Cardiac muscle cell (in vitro differentiated cells and primary cell): ENCODE data around the gene CASP8. TPM values are rescaled to one million over a fixed set of nuclear protein-coding genes. Genes with fewer than 3 reads are reported as not detected.
"Not testable (repeated sequence)": the region's sequence is repeated elsewhere in the genome, so short reads cannot be mapped to it uniquely, and the experiment has no call there.

Experiments used
- DNase-seq, 2 donors: peaks; one replicate each; pipeline versions ENCODE4 v3.0.0 to v3.0.0-alpha.2; 2010 to 2017; ENCODE audit warnings: low read depth in 1 of 2, low spot score in 1 of 2
- H3K27ac ChIP-seq: fragments of 200-600 bp; sonication (generic); 2 replicates; pipeline ENCODE4 v1.5.1; 2016
- H3K27me3 ChIP-seq: fragments of 200-600 bp; sonication (generic); 2 replicates; pipeline ENCODE4 v1.6.0; 2016; ENCODE audit warnings: control low read depth
- H3K36me3 ChIP-seq: fragments of 200-600 bp; sonication (generic); 2 replicates; pipeline ENCODE4 v1.5.1; 2016; ENCODE audit warnings: control low read depth
- H3K4me1 ChIP-seq: fragments of 200-600 bp; sonication (generic); 2 replicates; pipeline ENCODE4 v1.8.1; 2017; ENCODE audit warnings: low read depth, mild to moderate bottlenecking, mixed run types
- H3K4me3 ChIP-seq: fragments of 200-600 bp; sonication (generic); 2 replicates; pipeline ENCODE4 v1.5.1; 2016; ENCODE audit warnings: mild to moderate bottlenecking
- H3K9me3 ChIP-seq: fragments of 200-600 bp; sonication (generic); 2 replicates; pipeline ENCODE4 v1.5.1; 2017; ENCODE audit warnings: low read depth, mild to moderate bottlenecking, control low read depth
- polyA plus RNA-seq: library from polyadenylated mRNA; unstranded; fragments of >200 nt; fragmentation: Nextera tagmentation; extraction: Ambion mirVana; gene quantifications from 2 replicates; pipeline ENCODE4 v1.2.1, GENCODE V29; 2016
- total RNA-seq: library from RNA; depleted of rRNA; stranded (reverse); fragments of >200 nt; gene quantifications from 2 replicates; pipeline ENCODE4 v1.2.3, GENCODE V29; 2016
- TF ChIP-seq, protein P1 (sequence below): IDR thresholded peaks from 2 replicates; pipeline ENCODE4 v1.5.1; 2012; ENCODE audit warnings: low read depth, mild to moderate bottlenecking, low read length

The CASP8 gene
- total and polyA plus RNA-seq, 2 experiments from 2014 or later = 0.13 to 0.18 TPM

DNA sequence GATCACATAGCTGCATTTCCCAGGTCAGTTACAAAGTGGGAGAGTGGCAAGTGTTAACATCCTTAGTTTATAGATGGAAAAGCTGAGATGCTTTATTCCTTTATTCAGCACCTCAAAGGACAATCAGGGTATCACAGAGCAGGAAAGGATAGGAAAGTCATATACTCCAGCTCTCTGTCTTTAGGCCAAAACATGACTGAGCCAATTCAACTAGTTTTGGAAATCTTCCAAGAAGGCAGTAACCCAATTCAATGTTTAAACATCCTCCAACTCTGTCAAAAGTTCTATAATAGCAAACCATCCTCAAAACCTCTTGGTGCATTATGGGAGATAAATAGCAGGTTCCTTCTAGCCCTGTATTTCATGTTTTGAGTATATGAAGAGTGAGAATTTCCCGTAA, 25.2 kb downstream of the CASP8 start:
- H3K27ac ChIP-seq = no peak overlapping the region

DNA sequence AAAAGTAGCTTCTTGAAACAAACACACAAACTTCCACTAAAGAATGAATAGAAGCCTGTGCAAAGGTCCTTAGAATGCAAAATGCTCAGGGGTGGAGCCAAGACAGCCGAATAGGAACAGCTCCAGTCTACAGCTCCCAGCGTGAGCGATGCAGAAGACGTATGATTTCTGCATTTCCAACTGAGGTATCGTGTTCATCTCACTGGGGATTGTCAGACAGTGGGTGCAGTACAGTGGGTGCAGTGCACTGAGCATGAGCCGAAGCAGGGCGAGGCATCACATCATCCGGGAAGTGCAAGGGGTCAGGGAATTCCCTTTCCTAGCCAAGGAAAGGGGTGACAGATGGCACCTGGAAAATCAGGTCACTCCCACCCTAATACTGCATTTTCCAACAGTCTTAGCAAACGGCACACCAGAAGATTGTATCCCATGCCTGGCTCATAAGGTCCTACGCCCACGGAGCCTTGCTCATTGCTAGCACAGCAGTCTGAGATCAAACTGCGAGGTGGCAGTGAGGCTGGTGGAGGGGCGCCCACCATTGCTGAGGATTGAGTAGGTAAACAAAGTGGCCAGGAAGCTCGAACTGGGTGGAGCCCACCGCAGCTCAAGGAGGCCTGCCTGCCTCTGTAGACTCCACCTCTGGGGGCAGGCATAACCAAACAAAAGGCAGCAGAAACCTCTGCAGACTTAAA, 30.3 kb downstream of the CASP8 start:
- not testable (repeated sequence) for H3K9me3 ChIP-seq, H3K4me1 ChIP-seq, H3K4me3 ChIP-seq, H3K27me3 ChIP-seq, DNase-seq, H3K36me3 ChIP-seq, H3K27ac ChIP-seq

More for the DNA sequence above, 25.2 kb downstream of the CASP8 start:
- no peak overlapping the region for H3K4me3 ChIP-seq
- no peaks in the 10 kb centered on the region for H3K4me1 ChIP-seq
- no peak for DNase-seq
- TF ChIP-seq, protein P1, sequence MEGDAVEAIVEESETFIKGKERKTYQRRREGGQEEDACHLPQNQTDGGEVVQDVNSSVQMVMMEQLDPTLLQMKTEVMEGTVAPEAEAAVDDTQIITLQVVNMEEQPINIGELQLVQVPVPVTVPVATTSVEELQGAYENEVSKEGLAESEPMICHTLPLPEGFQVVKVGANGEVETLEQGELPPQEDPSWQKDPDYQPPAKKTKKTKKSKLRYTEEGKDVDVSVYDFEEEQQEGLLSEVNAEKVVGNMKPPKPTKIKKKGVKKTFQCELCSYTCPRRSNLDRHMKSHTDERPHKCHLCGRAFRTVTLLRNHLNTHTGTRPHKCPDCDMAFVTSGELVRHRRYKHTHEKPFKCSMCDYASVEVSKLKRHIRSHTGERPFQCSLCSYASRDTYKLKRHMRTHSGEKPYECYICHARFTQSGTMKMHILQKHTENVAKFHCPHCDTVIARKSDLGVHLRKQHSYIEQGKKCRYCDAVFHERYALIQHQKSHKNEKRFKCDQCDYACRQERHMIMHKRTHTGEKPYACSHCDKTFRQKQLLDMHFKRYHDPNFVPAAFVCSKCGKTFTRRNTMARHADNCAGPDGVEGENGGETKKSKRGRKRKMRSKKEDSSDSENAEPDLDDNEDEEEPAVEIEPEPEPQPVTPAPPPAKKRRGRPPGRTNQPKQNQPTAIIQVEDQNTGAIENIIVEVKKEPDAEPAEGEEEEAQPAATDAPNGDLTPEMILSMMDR = no peak
- H3K36me3 ChIP-seq = no peaks in the 10 kb centered on the region
- H3K9me3 ChIP-seq = no peaks in the 10 kb centered on the region
- H3K27me3 ChIP-seq = no peaks in the 10 kb centered on the region

DNA sequence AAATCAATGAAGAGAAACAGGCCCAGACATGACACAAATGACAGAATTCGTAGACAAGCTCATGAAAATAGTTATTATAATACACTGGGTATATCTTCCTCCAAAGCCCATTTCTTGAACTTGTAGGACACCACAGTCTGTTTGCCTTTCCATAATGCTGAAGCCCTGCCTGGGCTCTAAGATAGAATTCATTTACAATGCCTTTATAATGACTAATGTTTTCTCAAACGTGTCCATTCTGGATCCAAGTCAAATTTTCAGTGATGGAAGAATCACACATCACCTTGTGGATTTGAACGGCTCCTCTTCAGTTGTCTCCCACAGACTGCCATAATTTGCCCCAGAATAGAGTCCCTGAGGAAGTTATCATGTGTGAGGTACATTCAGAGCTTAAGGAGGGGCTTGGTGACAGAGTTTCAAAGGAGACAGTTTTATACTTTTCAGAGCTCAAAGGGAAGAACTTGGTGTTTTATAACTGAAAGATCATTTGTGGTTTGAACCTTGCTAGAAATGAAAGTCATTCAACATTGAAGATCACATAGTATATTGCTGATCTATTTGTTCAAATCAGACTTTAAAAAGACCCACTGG, 38.2 kb downstream of the CASP8 start:
- Histone ChIP-seq H3K36me3 (no peaks in the 10 kb centered on the region), H3K27me3 (no peaks in the 10 kb centered on the region), H3K4me1 (no peaks in the 10 kb centered on the region), H3K4me3 (no peak overlapping the region), H3K27ac (no peak overlapping the region), H3K9me3 (no peaks in the 10 kb centered on the region)
- DNase-seq = no peak
- TF ChIP-seq, protein P1 = no peak

GRCh38 chr2:201299929-201300328, 39.6 kb downstream of the CASP8 start:
- not testable (repeated sequence) for H3K27me3 ChIP-seq, H3K27ac ChIP-seq, DNase-seq, H3K4me1 ChIP-seq, H3K36me3 ChIP-seq, H3K4me3 ChIP-seq, H3K9me3 ChIP-seq

GRCh38 chr2:201307876-201308275, 47.5 kb downstream of the CASP8 start:
- DNase-seq = peak in 1 of 2 donors; percentile 14
- no peaks in the 10 kb centered on the region for H3K4me1 ChIP-seq
- no peaks in the 10 kb centered on the region for H3K9me3 ChIP-seq
- TF ChIP-seq, protein P1 = no peak
- no peak overlapping the region for H3K4me3 ChIP-seq
- H3K36me3 ChIP-seq = no peaks in the 10 kb centered on the region
- no peak overlapping the region for H3K27ac ChIP-seq
- no peaks in the 10 kb centered on the region for H3K27me3 ChIP-seq

DNA sequence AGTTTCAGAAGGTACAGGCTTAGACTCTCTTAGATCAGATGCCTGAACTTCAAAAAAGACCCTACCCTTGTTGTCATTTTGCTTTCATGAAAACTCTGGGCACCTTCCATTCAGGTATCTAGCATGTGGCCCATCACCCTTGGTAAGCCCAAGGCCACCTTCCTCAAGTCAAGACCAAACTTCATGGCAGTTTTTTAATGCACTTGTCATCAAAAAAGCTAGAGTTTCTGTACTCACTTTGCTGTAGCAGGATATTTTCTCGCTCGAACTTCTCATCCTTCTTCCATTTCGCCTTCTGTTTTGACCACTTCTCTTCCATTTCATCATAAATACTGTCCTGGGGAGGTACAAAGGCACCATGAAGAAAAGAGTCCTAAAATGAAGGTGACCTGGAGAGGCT, 48.6 kb downstream of the CASP8 start:
- no peak for DNase-seq
- Histone ChIP-seq H3K36me3 (no peaks in the 10 kb centered on the region), H3K4me1 (no peaks in the 10 kb centered on the region), H3K27ac (no peak overlapping the region), H3K4me3 (no peak overlapping the region), H3K27me3 (no peaks in the 10 kb centered on the region), H3K9me3 (no peaks in the 10 kb centered on the region)
- TF ChIP-seq, protein P1 = no peak
